GM19023 (cell line): ENCODE results near the gene ANKMY1.
"Not testable (repeated sequence)": the region's sequence is repeated elsewhere in the genome, so short reads cannot be mapped to it uniquely, and the experiment has no call there.

Experiments
- ATAC-seq: cut with Tn5 transposase; IDR thresholded peaks from one replicate; pipeline ENCODE4 v1.9.1; 2021; ENCODE audit warnings: mild to moderate bottlenecking, moderate library complexity; ENCODE audit not compliant: unreplicated experiment

The ANKMY1 gene

GRCh38 chr2:240523451-240524281 is 34.1 kb downstream of the ANKMY1 start:
- ATAC-seq: no peak

DNA sequence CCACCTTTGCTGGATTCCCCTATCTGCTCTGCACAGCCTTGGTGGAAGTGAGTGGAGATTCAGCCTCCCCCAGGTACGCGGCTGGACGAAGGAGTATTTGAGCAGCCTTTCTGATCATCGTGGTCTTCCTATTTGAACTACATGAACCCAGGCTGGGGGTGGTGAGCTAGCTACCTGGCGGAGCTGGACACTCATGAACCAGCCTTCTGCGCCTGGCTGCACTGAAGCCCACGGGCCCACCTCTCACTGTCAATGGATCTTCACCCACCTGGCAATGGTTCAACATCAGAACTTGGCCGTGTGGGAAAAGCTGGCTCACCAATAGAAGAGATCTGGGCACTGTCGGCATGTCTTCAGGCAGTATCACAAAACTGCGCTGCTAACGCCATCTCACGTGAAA is 35.4 kb downstream of the ANKMY1 start:
- no peak for ATAC-seq

- ATAC-seq: not testable (repeated sequence)
Measured at GRCh38 chr2:240521885-240522284, 35.9 kb downstream of the ANKMY1 start.

DNA sequence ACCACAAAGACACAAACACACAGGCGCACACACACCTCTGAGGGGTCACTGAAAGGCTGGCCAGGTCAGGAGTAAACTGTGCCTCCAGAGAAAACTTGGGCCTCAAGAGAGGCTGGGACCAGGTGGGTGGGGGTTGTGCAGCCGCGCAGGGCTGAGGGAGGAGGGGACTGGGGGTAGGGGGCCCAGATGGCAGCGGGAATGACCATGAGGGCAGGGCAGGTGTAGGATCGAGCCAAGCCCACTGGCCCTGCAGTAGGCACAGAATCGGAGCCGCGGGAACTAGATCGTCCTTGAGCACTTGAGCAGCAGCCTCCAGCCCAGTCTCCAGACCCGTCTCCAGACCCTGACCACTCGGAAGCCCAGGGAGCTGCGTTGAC is 36.8 kb downstream of the ANKMY1 start:
- ATAC-seq: no peak

DNA sequence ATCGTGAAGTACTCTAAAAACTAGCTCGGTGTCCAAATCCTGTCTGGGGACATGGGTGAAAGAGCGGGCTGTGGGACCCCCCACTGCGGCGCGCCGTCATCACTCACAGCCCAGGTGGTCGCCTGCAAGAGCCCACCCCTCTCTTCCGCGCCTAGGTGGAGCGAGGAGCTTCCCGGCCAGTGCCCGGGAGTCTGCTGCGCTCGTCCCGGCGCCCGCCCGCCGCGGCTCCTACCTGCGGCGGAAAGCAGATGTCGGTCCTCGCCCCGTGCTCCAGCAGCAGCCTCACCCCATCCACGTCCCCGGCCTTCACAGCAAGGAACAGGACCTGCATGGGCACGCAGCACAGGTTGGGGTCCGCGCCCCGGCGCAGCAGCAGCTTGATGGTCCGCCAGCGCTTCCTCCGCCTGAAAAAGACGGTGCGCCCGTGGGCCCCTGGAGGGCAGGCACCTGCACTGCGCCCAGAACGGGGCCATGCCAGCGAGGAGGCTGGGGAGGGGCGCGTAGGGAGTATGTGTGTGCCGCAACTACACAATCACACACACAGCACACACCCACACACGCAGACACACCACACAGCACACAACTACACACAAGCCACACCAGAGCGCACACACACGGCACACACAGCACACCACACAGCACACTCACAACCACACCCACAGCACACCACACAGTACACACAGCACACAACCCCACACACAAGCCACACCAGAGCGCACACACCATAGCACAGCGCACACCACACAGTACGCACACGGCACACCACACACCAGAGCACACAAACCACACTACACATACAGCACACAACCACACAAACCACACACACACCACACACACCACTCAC is 37.4 kb downstream of the ANKMY1 start:
- ATAC-seq: no peak

DNA sequence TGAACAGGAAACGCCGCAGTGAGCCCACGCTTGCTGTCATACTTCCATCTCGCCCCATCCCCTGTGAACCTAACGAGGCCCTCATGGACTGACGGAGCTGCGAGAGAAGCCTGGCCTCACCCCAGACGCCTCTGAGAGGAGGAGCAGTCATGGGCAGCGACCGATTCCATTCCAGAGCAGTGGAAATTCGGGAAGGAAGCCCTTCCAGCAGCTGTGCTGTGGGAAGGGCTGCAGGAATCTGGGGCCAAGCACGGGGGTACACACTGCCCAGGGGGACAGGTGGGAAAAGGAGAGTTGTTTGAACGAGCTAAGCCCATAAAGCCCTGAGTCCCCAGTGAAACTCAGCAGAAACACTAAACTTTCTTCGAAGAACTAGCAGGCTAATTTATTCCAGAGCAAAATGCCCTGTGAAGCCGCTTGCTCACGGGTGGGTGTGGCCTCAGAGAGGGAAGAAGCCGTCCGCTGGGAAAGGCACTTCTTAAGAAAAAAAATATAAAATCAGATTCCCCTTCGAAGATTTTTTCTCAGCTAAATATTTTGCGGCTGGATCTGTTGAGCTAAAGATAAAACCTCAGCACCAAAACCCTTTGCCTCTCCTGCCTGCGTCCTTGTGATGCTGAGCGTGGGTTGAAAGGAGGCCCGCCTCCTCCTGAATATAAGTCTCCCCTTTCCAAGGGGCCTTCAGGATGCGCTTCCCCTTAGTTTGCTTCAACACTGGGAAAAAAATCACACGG is 38.2 kb downstream of the ANKMY1 start:
- ATAC-seq: no peak

DNA sequence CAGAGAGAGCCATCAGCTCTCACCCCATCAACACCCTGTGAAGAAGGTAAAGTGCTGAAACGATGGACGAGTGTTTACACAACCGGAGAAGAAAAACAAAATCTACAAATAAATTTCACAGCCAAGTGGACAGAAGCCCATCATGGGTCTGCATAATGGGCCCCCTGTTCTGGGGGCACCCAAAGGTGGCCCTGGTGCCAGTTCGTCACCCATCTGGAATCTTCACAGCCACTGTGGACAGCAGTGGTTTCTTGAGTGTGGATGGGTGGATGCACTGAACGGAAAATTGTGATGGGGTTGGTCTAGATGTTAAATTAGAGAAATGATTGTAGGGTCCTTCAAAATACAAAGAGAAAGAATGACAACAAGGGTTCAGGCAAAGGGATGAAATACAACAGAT is 38.8 kb downstream of the ANKMY1 start:
- ATAC-seq: no peak

DNA sequence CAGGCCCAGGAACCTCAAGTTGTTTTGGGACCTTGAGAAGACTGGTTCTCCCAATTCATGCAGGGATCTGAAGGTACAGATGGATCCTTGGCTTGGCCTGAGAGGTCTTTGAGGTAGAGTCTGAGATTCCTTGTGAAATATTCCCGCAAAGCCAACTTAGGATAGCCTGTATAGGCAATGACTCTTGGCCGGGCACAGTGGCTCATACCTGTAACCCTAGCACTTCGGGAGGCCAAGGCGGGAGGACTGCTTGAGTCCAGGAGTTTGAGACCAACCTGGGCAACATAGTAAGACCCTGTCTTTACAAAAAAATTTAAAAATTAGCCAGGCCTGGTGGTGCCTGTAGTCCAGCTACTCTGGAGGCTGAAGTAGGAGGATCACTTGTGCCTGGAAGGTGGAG is 40.4 kb downstream of the ANKMY1 start:
- no peak for ATAC-seq

DNA sequence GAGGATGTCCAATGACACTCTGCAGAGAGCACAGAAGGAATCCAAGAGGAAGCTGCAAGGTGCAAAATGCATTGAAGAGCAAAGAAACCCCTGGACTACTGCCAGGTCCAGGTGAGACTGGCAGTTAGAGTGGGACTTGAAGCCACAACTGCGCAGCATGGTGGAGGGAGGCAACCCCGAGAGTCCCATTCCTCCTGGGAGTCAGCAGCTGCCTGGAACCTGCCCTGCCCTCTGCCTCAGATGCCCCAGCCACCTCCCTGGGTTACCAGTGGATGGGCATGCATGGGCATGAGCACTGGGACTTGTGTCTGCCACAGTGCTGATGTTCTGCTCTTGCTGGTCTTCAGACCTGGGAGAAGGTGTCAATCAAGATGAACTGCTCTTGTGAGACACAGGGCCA is 43.2 kb downstream of the ANKMY1 start:
- ATAC-seq: no peak

DNA sequence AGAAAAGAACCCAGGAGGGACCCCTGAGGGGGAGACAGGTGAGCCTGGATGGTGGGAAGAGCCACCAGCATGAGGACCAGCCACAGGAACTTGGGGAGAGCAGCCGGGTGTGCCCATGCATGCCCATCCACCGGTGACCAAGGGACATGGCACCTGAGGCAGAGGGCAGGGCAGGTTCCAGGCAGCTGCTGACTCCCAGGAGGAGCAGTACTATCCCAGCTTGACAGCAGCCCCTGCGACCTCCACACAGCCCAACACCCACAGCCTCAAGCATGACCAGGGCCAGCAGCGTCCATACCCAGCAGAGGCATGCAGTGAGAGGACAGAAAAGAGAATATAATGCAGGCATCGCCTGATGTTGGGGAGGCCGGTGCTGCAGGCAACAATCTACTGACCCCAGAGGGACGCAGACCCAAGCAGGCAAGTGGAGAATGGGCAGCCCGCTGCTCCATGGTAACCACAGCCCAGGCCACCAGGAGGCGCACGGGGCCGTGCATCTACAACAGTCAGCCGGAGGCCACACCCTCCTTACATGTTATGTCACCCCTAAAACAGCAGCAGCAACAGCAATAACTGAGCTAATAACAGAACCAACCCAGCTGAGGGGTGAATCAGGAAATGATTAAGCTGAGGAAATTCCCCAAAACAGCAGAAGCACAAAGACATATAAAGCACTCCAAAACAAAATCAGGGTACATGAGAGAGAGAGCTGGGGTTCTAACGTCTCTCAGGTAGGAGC is 44.1 kb downstream of the ANKMY1 start:
- ATAC-seq: peak; percentile 94

DNA sequence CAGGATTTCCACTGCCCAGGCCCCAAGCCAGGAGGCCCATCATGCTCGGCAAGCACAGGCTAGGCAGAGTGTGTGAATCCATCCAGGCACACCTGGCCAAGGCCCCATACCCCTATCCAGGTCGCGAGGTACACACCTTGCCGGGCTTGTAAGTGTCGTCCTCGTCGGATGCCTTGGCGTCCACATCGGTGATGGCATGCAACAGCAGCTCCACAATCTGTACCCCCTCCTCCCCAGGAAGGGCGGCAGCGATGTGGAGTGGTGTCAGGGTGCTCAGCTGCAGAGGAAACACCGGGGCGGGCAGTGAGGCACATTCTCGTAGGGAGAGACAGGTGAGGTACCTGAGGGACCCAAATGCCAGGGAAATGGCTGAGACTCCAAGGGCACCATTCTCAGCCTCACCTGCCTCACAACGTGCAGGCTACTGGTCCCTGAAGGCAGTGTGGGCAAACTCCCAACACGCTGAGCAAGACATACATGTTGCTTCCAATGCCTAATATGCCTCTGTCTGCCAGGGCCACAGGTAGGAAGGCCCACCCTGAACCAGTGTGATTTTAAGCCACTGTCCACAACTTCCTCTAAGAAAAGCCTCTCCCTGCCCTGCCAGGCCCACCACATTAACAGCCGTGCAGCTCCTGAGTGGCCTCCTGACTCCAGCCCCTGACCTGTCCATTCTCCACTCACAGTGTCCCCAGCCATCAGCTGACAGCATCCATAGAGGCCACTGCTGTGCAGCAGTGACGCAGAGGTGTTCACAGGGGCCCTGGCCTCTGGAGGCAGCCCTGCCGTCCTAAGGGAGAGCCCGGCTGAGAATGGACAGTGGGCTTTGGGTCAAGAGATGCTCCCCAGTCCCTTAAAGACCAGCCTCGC is 44.9 kb downstream of the ANKMY1 start:
- no peak for ATAC-seq

GRCh38 chr2:240512109-240512485 is 45.7 kb downstream of the ANKMY1 start:
- ATAC-seq: no peak

DNA sequence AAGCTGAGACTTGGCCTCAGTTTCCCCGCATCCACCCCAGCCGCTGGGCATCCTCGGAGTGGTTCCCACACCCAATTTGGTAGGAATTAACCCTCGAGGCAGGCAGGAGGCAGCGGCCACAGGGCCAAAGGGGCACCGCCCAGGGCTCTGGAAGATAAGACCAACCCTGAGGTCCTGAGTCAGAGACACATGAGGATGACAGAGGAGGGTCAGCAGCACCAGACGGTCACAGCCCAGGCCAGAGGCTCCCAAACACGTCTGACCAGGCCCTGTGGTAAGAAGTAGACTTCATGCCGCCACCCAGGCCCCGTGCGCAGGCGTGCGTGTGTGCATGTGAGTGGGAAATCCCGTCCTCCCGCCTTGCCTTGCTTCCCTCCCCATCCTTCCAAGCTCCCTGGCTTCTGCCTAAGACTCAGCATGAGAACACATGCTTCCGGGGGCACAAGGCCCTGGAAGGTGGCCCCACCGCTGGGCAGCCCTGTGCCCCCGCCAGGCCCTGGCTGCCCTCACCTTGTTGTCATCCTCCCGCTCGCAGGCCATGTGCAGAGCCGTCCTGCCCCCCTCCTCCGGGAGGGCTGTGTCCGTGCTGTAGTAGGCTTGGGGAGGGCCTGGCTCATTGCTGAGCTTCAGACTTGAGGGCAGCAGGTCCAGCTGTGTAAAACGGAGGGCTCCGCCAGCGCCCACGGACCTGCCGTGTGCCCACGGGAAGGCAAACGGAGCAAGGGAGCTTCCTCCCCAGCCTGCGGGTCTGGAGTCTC is 46.3 kb downstream of the ANKMY1 start:
- ATAC-seq: no peak

GRCh38 chr2:240510513-240511210 is 47.1 kb downstream of the ANKMY1 start:
- no peak for ATAC-seq

DNA sequence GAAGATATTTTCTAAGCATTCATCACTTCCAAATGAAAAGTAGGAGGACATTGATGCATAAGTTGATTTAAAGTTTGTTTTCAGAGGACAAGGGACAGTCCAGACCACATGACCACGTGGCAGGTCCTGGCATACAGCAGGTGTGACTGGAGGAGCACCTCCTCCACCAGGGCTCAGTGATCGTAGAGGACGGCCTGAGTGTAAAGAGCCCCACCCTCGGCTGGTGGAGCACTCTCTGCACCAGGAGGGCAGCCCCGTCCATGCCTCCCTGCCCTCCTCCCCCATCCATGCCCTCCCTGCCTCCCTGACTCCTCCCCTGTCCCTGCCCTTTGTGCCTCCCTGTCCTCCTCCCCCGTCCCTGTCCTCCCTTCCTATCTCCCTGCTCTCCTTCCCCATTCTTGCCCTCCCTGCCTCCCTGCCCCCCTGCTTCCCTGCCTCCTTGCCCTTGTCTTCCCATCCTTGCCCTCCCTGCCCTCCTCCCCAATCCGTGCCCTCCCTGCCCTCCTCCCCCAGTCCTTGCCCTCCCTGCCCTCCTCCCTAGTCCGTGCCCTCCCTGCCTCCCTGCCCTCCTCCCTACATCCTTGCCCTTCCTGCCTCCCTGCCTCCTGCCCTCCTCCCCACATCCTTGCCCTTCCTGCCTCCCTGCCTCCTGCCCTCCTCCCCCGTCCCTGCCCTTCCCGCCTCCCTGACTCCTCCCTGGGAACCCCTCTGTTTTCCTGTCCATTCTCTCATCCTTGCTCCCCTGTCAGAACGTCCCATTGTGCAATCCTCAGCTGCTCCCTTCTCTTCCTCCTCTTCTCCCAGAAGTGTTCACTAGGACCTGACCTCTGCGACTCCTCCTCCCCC is 47.9 kb downstream of the ANKMY1 start:
- ATAC-seq: no peak

DNA sequence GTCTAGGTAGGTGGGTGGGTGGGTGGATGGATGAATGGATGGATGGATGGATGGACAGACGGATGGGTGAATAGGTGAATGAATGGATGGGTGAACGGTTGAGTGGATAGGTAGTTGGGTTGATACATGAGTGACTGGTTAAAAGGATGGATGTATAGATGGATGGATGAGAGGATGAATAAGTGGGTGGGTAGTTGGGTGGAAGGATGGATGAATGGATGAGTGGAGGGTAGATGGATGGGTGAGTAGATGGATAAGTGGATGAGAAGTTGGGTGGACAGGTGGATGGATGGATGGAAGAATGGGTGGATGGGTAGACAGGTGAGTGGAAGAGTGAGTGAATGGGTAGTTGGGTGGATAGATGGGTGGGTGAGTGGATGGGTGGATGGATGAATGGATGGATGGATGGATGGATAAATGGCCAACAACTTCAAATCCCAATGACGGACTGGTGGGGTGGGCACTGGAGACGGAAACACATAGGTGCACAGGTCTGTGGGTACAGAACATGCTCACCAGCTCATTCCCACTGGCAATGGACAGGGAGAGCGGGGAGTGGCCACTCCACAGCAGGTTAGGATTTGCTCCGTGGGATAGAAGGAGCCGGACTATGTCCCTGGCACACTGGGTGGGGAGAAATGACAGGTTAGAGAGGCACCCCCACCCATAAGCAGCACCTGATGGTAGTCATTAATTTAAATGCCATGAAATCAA is 48.8 kb downstream of the ANKMY1 start:
- ATAC-seq: no peak

- ATAC-seq: no peak
Measured at GRCh38 chr2:240507778-240508251, 50.0 kb downstream of the ANKMY1 start.
